Astrocyte of the cerebellum (primary cell): Measurements from ENCODE around the gene MTREX.

Experiments used
- DNase-seq: peaks from one replicate; pipeline ENCODE4 v3.0.0-alpha.2; 2011; ENCODE audit warnings: low read depth
- H3K4me3 ChIP-seq: 2 replicates; pipeline ENCODE4 v1.5.1; 2011; ENCODE audit warnings: mild to moderate bottlenecking, low read depth, low read length, moderate library complexity
- in situ Hi-C: cut with HindIII; loops from 2 replicates; pipeline ENCODE4 v1.10.0; 2017; ENCODE audit warnings: low sequenced_read_pairs
- TF ChIP-seq, protein P1 (sequence below): IDR thresholded peaks from 2 replicates; pipeline ENCODE4 v1.5.1; 2012; ENCODE audit warnings: low read length, low read depth, moderate library complexity, mild to moderate bottlenecking; ENCODE audit errors: missing control alignments

Gene MTREX

DNA sequence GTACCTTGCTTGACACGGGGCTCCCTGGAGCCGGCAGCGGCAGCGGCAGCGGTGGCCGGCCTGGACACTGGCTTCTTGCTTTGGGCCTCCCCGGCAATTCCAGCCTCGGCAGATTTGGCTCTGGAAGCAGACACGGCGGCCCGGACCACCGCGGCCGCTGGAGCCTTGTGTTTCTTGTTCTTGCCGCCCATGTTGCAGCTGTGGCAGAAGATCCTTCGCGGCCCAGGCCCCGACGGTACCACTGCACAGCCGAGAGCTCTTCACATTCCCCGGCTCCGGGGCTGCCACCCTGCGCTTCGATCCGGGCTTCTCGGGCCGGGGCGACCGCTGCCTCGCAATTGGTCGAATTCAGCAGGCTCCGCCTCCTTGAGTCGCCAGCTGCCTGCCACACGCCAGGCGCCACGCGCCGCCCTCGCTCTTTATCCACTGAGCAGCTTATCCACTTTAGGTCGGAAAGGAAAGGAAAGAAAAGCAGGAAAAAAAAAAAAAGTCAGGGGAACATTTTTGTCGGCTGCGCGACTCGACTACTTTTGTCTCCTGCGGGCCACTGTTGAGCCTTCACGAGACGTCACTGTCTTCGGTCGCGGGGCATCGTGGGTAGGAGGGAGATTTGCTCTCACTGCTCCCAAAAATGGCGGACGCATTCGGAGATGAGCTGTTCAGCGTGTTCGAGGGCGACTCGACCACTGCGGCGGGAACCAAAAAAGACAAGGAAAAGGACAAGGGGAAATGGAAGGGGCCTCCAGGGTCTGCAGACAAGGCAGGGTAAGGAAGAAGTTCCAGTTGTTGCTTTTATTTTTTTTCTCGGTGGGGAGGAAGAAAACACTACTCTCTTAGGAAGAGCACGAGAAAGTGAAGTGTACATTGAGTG lies at the start of gene MTREX, which contains the start of gene DHX29:
Gene MTREX, plus strand, starts transcription at position 607 of the 871 bp plus-strand sequence. Its CDS starts 25 bp downstream, at position 632.
Gene DHX29, minus strand, starts transcription at position 312 of the 871 bp plus-strand sequence. Its CDS starts 121 bp downstream, at position 191.
- peak within 1 kb of the TSS; percentile 74 for H3K4me3 ChIP-seq
- TF ChIP-seq, protein P1, sequence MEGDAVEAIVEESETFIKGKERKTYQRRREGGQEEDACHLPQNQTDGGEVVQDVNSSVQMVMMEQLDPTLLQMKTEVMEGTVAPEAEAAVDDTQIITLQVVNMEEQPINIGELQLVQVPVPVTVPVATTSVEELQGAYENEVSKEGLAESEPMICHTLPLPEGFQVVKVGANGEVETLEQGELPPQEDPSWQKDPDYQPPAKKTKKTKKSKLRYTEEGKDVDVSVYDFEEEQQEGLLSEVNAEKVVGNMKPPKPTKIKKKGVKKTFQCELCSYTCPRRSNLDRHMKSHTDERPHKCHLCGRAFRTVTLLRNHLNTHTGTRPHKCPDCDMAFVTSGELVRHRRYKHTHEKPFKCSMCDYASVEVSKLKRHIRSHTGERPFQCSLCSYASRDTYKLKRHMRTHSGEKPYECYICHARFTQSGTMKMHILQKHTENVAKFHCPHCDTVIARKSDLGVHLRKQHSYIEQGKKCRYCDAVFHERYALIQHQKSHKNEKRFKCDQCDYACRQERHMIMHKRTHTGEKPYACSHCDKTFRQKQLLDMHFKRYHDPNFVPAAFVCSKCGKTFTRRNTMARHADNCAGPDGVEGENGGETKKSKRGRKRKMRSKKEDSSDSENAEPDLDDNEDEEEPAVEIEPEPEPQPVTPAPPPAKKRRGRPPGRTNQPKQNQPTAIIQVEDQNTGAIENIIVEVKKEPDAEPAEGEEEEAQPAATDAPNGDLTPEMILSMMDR = no peak
- in situ Hi-C loops = no loop called here
- DNase-seq = peak; percentile 81

- no peak for DNase-seq
- in situ Hi-C loops = no loop called here
- TF ChIP-seq, protein P1 = no peak
- H3K4me3 ChIP-seq = no peak overlapping the region
These were observed 49.5 kb upstream of the MTREX start for GRCh38 chr5:55258339-55258738.

GRCh38 chr5:55276771-55277170 lies 31.0 kb upstream of the MTREX start:
- no peak for DNase-seq
- H3K4me3 ChIP-seq = no peak overlapping the region
- TF ChIP-seq, protein P1 = no peak
- in situ Hi-C loops = no loop called here

- in situ Hi-C loops = no loop called here
- H3K4me3 ChIP-seq = no peak overlapping the region
- DNase-seq = no peak
- TF ChIP-seq, protein P1 = no peak
These were observed 29.0 kb upstream of the MTREX start for GRCh38 chr5:55278778-55279177.

DNA sequence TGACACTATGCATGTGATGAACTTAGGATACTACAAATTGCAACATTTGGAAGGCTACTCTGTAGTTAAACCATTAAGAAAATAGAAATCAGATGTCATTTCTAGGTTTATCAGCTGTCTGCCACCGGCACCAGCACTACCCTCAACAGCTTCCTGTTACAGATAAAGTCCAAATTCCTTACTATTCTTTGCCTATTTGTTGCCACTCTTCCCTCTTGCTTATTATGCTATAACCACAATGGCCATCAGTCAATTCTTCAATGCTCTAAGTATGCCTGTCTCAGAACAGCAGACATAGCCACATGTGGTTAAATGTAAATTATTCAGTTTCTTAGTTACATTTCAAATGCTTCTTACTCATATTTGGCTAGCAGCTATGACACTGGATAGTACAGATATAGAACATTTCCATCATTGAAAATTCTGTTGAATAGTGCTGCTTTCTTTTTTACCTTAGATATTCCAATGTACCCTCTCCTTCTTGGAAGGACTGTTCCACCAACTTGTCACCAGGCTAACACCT lies 21.3 kb upstream of the MTREX start:
- no peak for DNase-seq
- in situ Hi-C loops = no loop called here
- H3K4me3 ChIP-seq = no peak overlapping the region
- TF ChIP-seq, protein P1 = no peak

DNA sequence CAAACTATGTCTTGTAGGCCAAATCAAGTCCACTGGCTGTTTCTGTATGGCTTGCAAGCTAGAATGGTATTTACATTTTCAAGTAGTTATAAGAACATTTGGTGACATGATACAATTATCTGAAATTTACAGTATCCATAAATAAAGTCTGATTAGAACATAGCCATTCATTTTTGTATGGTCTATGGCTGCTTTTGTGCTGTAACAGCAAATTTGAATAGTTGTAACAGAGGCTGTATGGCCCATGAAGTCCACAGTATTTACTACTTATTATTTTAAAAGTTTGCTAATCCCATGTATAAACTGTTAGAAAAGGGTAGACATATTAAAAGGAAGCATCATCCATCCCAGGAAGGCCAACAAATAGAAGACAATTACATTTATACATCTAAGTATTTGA lies 18.0 kb upstream of the MTREX start:
- no peak for DNase-seq
- in situ Hi-C loops = no loop called here
- H3K4me3 ChIP-seq = no peak overlapping the region
- TF ChIP-seq, protein P1 = no peak
